Gastrocnemius medialis (tissue), 4 donors: ENCODE measurements around the gene PRSS21. TPM values are rescaled to one million over a fixed set of nuclear protein-coding genes. Genes with fewer than 3 reads are reported as not detected.
A peak's percentile ranks its signal among the peaks of the same experiment; 100 is the strongest.

Experiments
- ATAC-seq, 2 donors: fragments of 150-250 bp; one replicate each; pipeline ENCODE4 v1.9.1; 2016
- DNase-seq, 2 donors: peaks; one replicate each; pipeline ENCODE4 v3.0.0-alpha.2; 2019
- H3K27ac ChIP-seq, 4 donors: fragments of 200-600 bp; sonication (generic); 1 replicate in 1 of 4; 2 replicates in 3 of 4; pipeline ENCODE4 v1.5.1; 2016 to 2018; ENCODE audit warnings: mild to moderate bottlenecking in 2 of 4, moderate library complexity in 1 of 4
- H3K27me3 ChIP-seq, 3 donors: fragments of 200-600 bp; sonication (generic) in 2 of 3; 1 replicate in 1 of 3; 2 replicates in 2 of 3; pipeline versions ENCODE4 v1.5.1 to v1.6.0; 2016 to 2019; ENCODE audit warnings: mild to moderate bottlenecking in 1 of 3, moderate library complexity in 1 of 3
- H3K36me3 ChIP-seq, 2 donors: fragments of 200-600 bp; sonication (generic) in 1 of 2; one replicate each; pipeline ENCODE4 v1.5.1; 2017 to 2018
- H3K4me1 ChIP-seq, 2 donors: fragments of 200-600 bp; sonication (generic) in 1 of 2; one replicate each; pipeline ENCODE4 v1.5.1; 2016 to 2017; ENCODE audit warnings: mild to moderate bottlenecking in 2 of 2
- H3K4me3 ChIP-seq, 4 donors: fragments of 200-600 bp; sonication (generic) in 3 of 4; 1 replicate in 1 of 4; 2 replicates in 3 of 4; pipeline ENCODE4 v1.5.1; 2016 to 2019; ENCODE audit warnings: mild to moderate bottlenecking in 2 of 4
- H3K9me3 ChIP-seq, 3 donors: fragments of 200-600 bp; sonication (generic) in 2 of 3; 1 replicate in 1 of 3; 2 replicates in 2 of 3; pipeline ENCODE4 v1.5.1; 2016 to 2019
- CTCF ChIP-seq, 5 experiments: fragments of 450-650 bp in 3 of 5; fragments of 200-600 bp in 2 of 5; sonication (generic) in 2 of 5; IDR thresholded peaks in 4 of 5; conservative IDR thresholded peaks in 1 of 5; 1 replicate in 4 of 5; 2 replicates in 1 of 5; pipeline ENCODE4 v1.5.1; 2016 to 2019; ENCODE audit warnings: antibody characterized with exemption in 5 of 5, mild to moderate bottlenecking in 3 of 5, moderate library complexity in 3 of 5
- POLR2A ChIP-seq, 2 donors: fragments of 450-650 bp; IDR thresholded peaks; one replicate each; pipeline ENCODE4 v1.6.1; 2017; ENCODE audit warnings: antibody characterized with exemption in 2 of 2, mild to moderate bottlenecking in 2 of 2, moderate library complexity in 2 of 2
- in situ Hi-C, 4 donors: fragments of 200-750 bp; cut with MboI; loops; one replicate each; pipeline versions ENCODE4 v1.15.0 to v1.8.0; 2017; ENCODE audit warnings: low sequenced_read_pairs in 4 of 4
- intact Hi-C: fragments of 100-400 bp; cut with DNase I; formaldehyde crosslinking; loops from one replicate; pipeline ENCODE4 v1.15.1; 2023; ENCODE audit warnings: low total_unique reads
- total RNA-seq, 4 donors: library from RNA; depleted of rRNA; stranded (reverse); fragments of >200 nt; gene quantifications; one replicate each; pipeline versions ENCODE4 v1.1.0 to v1.2.3, GENCODE V29; 2016

PRSS21 gene
- total RNA-seq, 4 donors from 2014 or later: not detected

- TF ChIP-seq CTCF (IDR thresholded peaks at IDR 0.05 in 4 of 5, conservative IDR thresholded peaks at IDR 0.05 in 1 of 5) (no peak), POLR2A (IDR thresholded peaks at IDR 0.05) (no peak)
- Histone ChIP-seq H3K4me3 (no peak overlapping the region), H3K27me3 (peaks cover 0 to 4% (median 2%) of the 10 kb centered on the region in 3 donors), H3K4me1 (peaks cover 0 to 5% of the 10 kb centered on the region in 2 donors), H3K36me3 (no peaks in the 10 kb centered on the region), H3K9me3 (no peaks in the 10 kb centered on the region), H3K27ac (no peak overlapping the region)
- in situ Hi-C loops (no loop called here), intact Hi-C loops (loop anchor here (5.0 to 10.0 kb wide), 2 partner anchors 88 to 191 kb away; partner anchors contain the start of gene ELOB)
- DNase-seq (no peak), ATAC-seq (no peak)
These were observed 48.6 kb downstream of the PRSS21 start for GRCh38 chr16:2865651-2866050.

GRCh38 chr16:2866431-2866830 lies 49.4 kb downstream of the PRSS21 start:
- in situ Hi-C loops: no loop called here
- intact Hi-C loops: loop anchor here (5.0 to 10.0 kb wide), 2 partner anchors 89 to 192 kb away; partner anchors contain the start of gene ELOB
- no peaks in the 10 kb centered on the region for H3K36me3 ChIP-seq

GRCh38 chr16:2867661-2867986 lies 50.6 kb downstream of the PRSS21 start:
- no peak for TF ChIP-seq POLR2A (IDR thresholded peaks at IDR 0.05)
- peak overlapping the region; percentile 87 to 93 (median 88) for H3K27ac ChIP-seq
- in situ Hi-C loops: no loop called here
- ATAC-seq (no peak), DNase-seq (no peak)
- H3K36me3 ChIP-seq: no peaks in the 10 kb centered on the region
- peak overlapping the region; percentile 71 to 79 (median 77) for H3K4me3 ChIP-seq
- H3K9me3 ChIP-seq: no peaks in the 10 kb centered on the region
- intact Hi-C loops: loop anchor here (5.0 to 10.0 kb wide), 2 partner anchors 90 to 193 kb away; partner anchors contain the start of gene ELOB
- H3K27me3 ChIP-seq: no peaks in the 10 kb centered on the region
- H3K4me1 ChIP-seq: peaks cover 3 to 5% of the 10 kb centered on the region in 2 donors

More at GRCh38 chr16:2866431-2866830, 49.4 kb downstream of the PRSS21 start:
- no peaks in the 10 kb centered on the region for H3K27me3 ChIP-seq
- no peak overlapping the region for H3K4me3 ChIP-seq
- TF ChIP-seq CTCF (IDR thresholded peaks at IDR 0.05 in 4 of 5, conservative IDR thresholded peaks at IDR 0.05 in 1 of 5): no peak
- no peak for TF ChIP-seq POLR2A (IDR thresholded peaks at IDR 0.05)
- DNase-seq (no peak), ATAC-seq (no peak)
- no peak overlapping the region for H3K27ac ChIP-seq
- no peaks in the 10 kb centered on the region for H3K9me3 ChIP-seq
- H3K4me1 ChIP-seq: peaks cover 0 to 5% of the 10 kb centered on the region in 2 donors

GRCh38 chr16:2867987-2868789 lies 51.2 kb downstream of the PRSS21 start:
- TF ChIP-seq POLR2A (IDR thresholded peaks at IDR 0.05): peak; percentile 30 to 65
- peak; percentile 95 to 98 (median 98) for TF ChIP-seq CTCF (IDR thresholded peaks at IDR 0.05 in 4 of 5, conservative IDR thresholded peaks at IDR 0.05 in 1 of 5)
- peak overlapping the region; percentile 71 to 79 (median 77) for H3K4me3 ChIP-seq
- peak overlapping the region; percentile 87 to 93 (median 88) for H3K27ac ChIP-seq
- H3K4me1 ChIP-seq: peaks cover 8 to 10% of the 10 kb centered on the region in 2 donors
- ATAC-seq (peak; percentile 94), DNase-seq (peak; percentile 71 to 91)
- no peaks in the 10 kb centered on the region for H3K27me3 ChIP-seq
- no peaks in the 10 kb centered on the region for H3K9me3 ChIP-seq
- H3K36me3 ChIP-seq: no peaks in the 10 kb centered on the region
- in situ Hi-C loops: no loop called here
- intact Hi-C loops: loop anchor here (1.0 to 10.0 kb wide), 5 partner anchors 14 to 193 kb away; partner anchors contain the start of genes ELOB, FLYWCH1 and SRRM2

Other genes with a start within 250 kb of the PRSS21 start
- gene KCTD5, start 134.7 kb upstream of the PRSS21 start, total RNA-seq: 10 to 100 TPM; 13.6 to 23.8 (median 14.7) TPM
- under 1 TPM in 2 of 4 donors, not detected in 2; 0.49 to 0.55 TPM for gene PRSS27, start 97.0 kb upstream of the PRSS21 start, total RNA-seq
- 100 to 1,000 TPM; 151 to 205 (median 164) TPM for gene SRRM2, start 64.6 kb upstream of the PRSS21 start, total RNA-seq
- gene ELOB, start 40.0 kb upstream of the PRSS21 start, total RNA-seq: 100 to 1,000 TPM; 216 to 970 (median 375) TPM
- gene PRSS33, start 29.7 kb upstream of the PRSS21 start, total RNA-seq: not detected
- not detected for gene PRSS41, start 18.8 kb upstream of the PRSS21 start, total RNA-seq
- gene ZG16B, start 13.1 kb downstream of the PRSS21 start, total RNA-seq: not detected
- gene PRSS22, start 40.9 kb downstream of the PRSS21 start, total RNA-seq: not detected
- gene FLYWCH2, start 66.0 kb downstream of the PRSS21 start, total RNA-seq: 10 to 100 TPM; 19.5 to 54.5 (median 30.2) TPM
- gene FLYWCH1, start 94.7 kb downstream of the PRSS21 start, total RNA-seq: 10 to 100 TPM; 41.7 to 49.7 (median 44.0) TPM
- not detected for gene KREMEN2, start 147.0 kb downstream of the PRSS21 start, total RNA-seq
- gene PAQR4, start 152.1 kb downstream of the PRSS21 start, total RNA-seq: 10 to 100 TPM in 2 of 4 donors, 1 to 10 TPM in 2; 4.2 to 14.6 (median 10.2) TPM
- gene PKMYT1, start 163.2 kb downstream of the PRSS21 start, total RNA-seq: 1 to 10 TPM in 2 of 4 donors, not detected in 2; 1.4 to 2.4 TPM
- under 1 TPM in 1 of 4 donors, not detected in 3; 0.40 TPM for gene CLDN9, start 195.7 kb downstream of the PRSS21 start, total RNA-seq
- gene CLDN6, start 200.9 kb downstream of the PRSS21 start, total RNA-seq: under 1 TPM in 1 of 4 donors, not detected in 3; 0.55 TPM
- 100 to 1,000 TPM in 2 of 4 donors, 10 to 100 TPM in 2; 34.0 to 161 (median 85.5) TPM for gene TNFRSF12A, start 203.1 kb downstream of the PRSS21 start, total RNA-seq
- 100 to 1,000 TPM in 1 of 4 donors, 10 to 100 TPM in 3; 41.8 to 124 (median 66.9) TPM for gene HCFC1R1, start 206.7 kb downstream of the PRSS21 start, total RNA-seq
- gene THOC6, start 206.8 kb downstream of the PRSS21 start, total RNA-seq: 10 to 100 TPM; 15.0 to 31.1 (median 21.5) TPM
- gene BICDL2, start 219.7 kb downstream of the PRSS21 start, total RNA-seq: under 1 TPM in 1 of 4 donors, not detected in 3; 0.32 TPM
- gene MMP25, start 229.3 kb downstream of the PRSS21 start, total RNA-seq: under 1 TPM in 3 of 4 donors, not detected in 1; 0.15 to 0.75 (median 0.58) TPM
- 10 to 100 TPM; 45.4 to 79.0 (median 54.6) TPM for gene IL32, start 248.4 kb downstream of the PRSS21 start, total RNA-seq